Measurements from ENCODE around the gene RICTOR.

RICTOR gene

GRCh38 chr5:38892363-38892762 lies 181.8 kb downstream of the RICTOR start:
- no peak for DNase-seq (ENCODE audit: extremely low read depth in 1 of 2, low read depth in 1 of 2)

DNA sequence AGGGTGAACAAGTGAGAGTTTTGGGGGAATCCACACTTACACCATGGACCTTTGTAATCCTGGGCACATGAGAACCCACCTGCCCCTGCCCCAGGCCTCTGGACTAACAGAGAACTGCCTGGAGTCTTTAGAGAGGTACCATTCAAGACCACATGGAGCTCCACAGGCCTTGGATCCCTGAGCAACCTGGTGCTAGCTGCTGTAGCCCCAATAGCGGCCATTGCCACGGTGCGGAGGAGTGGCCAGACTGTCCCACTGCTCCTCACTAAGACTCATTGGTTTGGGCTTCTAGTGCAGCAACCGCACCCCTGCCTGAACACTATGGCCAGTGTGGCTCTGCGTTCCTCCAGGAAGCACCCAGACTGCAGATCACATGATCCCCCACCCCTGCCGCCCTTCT lies 182.6 kb downstream of the RICTOR start:
- DNase-seq (ENCODE audit: extremely low read depth in 1 of 2, low read depth in 1 of 2), result no peak

DNA sequence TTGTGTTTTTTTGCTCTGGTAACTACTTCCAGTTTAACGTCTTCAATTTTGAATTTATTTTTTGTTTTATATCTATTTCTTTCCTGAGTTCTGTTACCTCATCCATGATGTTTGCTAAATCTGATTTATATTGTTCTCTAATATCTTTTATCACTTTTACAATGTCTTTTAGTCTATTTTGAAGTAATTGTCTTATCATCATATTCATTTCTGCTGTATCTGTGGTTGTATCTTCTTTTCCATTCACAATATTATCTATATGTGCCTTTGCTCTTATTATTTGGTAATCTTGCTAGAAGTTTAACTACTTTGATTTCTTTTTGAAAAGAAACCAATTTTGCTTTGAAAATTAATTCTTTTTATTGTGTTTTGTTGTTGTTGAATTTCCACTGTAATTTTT lies 184.8 kb downstream of the RICTOR start:
- DNase-seq (ENCODE audit: extremely low read depth in 1 of 2, low read depth in 1 of 2), result no peak

- DNase-seq (ENCODE audit: extremely low read depth in 1 of 2, low read depth in 1 of 2), result no peak
These were observed 186.2 kb downstream of the RICTOR start for GRCh38 chr5:38888041-38888440.

Data from activated CD8-positive, alpha-beta memory T cell treated with anti-CD3 and anti-CD28 coated beads for 1 hour (primary cell).